ENCODE measurements around the gene CLDN15.

CLDN15 gene

DNA sequence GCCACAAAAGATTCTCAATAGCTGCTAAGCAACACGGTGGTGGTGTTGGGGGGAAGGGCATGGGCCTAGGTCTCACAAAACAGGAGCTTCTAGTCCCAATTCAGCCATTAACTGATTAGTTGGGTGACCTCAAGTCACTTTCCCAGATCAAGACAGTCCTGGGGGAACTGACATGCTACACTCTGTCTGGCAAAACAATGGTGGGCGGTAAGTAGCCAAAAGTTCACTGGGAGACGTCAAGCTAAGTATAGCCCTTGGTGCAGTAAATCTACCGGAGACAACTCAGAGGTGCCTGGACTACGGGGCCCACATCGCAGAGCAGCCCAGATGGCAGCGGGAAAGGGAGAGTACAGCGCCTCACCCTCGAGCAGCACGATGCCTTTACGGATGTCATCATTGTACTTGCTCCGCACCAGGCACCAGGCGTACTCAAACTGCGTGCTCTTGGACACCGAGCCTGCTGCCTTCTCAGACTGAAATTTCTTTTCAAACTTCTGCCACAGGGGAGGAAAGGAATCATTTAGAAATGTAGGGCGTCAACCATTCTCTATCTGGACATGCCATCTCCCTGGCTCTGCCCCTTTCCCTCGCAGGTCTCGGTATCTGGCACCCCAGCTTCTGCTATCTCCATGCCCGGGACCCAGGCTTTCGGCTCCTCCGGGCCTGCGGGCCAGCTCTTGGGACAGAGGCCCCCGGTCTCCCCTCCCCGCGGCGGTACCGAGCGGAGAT lies 6.2 kb upstream of the CLDN15 start:
- no peak for FAIRE-seq

DNA sequence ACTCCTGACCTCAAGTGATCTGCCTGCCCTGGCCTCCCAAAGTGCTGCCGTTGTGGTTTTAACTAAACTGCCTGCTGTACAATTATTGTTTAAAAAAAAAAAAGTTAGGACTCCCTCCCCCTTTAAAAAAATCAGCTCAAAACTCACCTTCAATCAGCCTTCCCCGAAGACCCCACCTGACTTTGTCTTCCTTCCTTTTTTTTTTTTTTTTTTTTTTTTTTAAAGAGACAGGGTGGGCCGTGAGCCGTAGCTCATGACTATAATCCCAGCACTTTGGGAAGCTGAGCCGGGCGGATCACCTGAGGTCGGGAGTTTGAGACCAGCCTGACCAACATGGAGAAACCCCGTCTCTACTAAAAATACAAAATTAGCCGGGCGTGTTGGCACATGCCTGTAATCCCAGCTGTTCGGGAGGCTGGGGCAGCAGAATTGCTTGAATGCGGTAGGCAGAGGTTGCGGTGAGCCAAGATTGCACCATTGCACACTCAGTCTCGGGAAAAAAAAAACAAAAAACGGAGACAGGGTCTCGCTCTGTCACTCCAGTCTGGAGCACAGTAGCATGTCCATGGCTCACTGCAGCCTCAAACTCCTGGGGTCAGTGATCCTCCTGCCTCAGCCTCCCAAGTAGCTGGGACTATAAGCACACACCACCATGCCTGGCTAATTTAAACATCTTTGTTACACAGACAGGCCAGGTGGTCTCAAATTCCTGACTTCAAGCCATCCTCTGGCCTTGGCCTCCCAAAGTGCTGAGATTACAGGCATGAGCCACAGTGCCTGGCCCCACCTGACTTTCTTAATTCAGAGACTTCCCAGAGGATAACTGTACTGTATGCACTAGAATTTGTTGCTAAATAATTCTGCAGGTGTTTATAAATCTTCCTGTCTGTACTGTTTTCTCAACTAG lies 4.1 kb upstream of the CLDN15 start:
- no peak for FAIRE-seq

DNA sequence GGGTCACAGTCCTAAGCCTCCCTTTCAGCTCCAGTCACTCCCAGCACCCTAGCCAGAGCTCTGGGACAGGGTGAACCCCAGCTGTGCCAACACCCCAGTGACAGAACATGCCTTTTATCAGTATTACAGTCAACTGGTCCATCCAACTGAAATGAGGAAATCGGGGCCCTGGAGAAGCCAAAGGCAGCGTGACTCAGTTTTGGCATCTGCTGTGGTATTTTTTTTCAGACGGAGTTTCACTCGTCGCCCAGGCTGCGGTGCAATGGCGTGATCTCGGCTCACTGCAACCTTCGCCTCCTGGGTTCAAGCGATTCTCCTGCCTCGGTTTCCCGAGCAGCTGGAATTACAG lies 3.4 kb upstream of the CLDN15 start:
- FAIRE-seq, result no peak

- FAIRE-seq, result no peak
Observed at GRCh38 chr7:101240226-101241014, 2.8 kb upstream of the CLDN15 start.

GRCh38 chr7:101239951-101240220 lies 2.3 kb upstream of the CLDN15 start:
- FAIRE-seq, result no peak

DNA sequence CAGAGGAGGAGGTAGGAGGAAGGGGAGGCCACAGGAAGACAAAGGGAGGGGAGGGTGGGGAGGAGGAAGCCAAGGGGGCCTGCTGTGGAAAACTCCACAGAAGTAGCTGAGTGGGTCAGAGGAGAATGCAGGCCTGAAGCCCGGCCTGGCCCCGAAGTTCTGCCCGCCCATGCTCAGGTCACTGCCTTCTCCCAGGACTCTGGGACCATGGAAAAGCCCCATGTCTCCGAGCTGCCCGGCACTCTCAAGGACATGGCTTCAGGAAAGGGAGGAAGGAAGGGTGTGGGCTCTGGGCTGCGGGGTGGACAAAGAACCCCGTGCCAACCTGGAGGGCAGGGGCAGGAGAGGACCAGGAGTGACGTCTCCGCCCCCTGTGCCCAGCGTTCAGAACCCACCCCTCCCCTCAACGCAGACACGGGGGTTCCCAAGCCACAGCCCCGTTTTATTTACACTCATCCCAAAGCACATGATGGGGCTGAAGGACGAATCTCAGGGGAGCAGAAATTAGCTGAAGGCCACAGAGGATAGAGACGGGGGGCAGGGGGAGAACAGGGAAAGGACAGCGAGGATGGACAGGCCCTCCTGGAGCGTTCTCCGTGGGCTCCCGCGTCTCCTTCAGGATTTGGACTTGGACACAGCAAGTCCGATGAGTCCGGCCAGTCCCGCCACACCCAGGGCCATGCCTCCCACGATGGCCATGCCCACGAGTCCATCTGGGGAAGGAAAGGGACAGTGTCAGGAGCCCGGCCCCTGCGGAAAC lies 1.8 kb upstream of the CLDN15 start:
- FAIRE-seq, result no peak

DNA sequence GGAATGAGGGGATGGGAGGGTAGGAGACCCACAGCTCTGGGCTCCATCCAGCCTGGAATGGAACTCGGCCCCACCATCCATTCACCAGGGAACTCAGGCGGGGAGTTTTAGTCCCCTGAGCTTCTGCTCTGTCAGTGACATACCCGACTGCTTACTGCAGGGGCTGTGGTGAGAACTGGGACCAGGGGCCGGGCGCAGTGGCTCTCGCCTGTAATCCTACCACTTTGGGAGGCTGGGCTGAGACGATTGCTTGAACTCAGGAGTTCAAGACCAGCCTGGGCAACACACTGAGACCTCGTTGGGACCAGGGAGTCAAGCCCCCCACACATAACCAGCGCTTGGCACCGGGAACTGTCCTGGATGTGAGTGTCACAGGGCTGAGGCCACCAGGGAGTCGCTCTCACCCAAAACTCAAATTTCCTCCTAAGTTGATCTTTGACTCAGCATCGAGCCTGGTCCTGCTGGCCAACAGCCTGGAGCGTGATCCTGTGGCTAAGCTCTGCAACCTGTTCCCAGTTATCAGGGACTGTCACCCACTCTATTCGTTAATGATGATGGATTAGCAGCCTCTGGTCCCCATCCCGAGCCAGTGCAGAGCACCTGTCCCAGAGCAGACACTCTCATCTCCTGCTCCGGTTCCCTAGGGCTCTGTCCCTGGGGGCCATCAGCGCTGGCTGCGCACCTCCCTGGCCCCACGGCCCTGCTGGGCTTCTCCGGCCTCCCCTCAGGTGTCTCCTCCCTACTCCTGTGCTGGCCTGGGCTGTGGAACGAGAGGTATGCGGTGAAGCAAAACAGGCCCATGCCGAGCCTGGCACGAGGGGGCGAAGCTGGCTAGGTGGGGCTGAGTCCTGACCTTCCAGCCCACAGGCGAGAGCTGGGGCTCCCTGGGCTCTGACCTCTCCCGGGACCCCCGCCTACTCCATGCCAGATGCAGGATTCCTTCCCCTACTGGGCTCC lies 902 bp upstream of the CLDN15 start:
- no peak for FAIRE-seq

DNA sequence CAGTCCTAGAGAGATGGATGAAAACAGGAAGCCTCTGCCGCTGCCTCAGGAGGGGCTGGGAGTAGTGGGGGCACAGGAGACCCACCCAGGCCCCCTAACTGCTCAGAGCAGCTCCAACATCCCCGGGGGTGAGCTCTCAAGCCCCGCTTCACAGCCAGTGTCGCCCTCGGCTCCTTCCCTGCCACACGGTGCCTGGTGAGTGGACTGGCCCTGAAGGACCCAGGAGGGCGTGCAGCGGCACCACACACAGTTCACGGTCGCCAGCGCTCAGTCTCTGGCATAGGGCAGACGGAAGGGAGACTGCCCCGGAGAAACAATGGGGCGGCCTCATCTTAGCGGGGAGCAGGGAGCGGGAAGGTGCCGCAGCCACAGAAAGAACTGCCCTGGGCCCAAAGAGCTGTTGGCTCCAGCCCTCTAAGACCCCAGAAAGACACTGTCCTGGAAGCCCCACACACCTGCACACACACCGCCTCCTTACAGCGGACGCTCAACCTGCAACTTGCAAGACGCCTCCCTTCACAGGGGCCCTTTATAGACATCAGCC lies 1.2 kb downstream of the CLDN15 start:
- no peak for FAIRE-seq

GRCh38 chr7:101235522-101235921 lies 2.1 kb downstream of the CLDN15 start:
- no peak for FAIRE-seq

GRCh38 chr7:101235050-101235449 lies 2.6 kb downstream of the CLDN15 start:
- FAIRE-seq, result no peak

- FAIRE-seq, result no peak
Observed at GRCh38 chr7:101234636-101235035, 3.0 kb downstream of the CLDN15 start.

- no peak for FAIRE-seq
Observed at GRCh38 chr7:101233907-101234547, 3.6 kb downstream of the CLDN15 start.

- FAIRE-seq, result no peak
Observed at GRCh38 chr7:101232141-101232850, 5.3 kb downstream of the CLDN15 start.

DNA sequence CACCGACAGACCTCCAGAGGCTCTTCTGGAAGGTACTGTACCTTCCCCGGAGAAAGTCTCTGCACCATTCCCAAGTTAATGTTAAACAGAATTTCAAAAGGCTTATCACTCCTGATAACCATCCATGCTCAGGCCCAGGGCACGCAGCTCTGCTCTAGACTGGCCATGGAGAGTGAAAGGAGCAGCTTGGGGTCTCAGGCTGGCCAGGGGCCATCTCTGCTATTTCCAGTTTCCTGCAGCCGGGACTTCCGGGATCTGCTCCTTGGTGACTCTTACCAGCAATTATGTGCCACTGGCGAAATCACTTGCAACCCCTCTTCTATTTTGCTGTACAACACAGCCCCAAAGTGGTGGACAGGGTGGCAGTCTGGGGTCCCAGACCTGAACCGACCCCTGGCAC lies 6.0 kb downstream of the CLDN15 start:
- no peak for FAIRE-seq

- no peak for FAIRE-seq
Observed at GRCh38 chr7:101226721-101227120, 10.9 kb downstream of the CLDN15 start.

GRCh38 chr7:101225650-101226049 lies 12.0 kb downstream of the CLDN15 start:
- no peak for FAIRE-seq

DNA sequence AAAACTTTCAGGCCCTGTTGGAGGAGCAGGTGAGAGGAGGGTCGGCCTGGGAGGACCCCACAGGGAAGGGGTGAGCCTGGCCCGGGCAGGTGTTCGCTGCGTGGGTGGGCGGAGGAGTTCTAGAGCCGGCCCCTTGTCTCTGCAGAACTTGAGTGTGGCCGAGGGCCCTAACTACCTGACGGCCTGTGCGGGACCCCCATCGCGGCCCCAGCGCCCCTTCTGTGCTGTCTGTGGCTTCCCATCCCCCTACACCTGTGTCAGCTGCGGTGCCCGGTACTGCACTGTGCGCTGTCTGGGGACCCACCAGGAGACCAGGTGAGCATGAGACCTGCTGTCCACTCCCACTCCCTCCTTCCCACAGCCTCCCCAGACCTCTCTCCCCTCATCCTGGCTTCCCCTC lies 14.1 kb downstream of the CLDN15 start:
- no peak for FAIRE-seq

DNA sequence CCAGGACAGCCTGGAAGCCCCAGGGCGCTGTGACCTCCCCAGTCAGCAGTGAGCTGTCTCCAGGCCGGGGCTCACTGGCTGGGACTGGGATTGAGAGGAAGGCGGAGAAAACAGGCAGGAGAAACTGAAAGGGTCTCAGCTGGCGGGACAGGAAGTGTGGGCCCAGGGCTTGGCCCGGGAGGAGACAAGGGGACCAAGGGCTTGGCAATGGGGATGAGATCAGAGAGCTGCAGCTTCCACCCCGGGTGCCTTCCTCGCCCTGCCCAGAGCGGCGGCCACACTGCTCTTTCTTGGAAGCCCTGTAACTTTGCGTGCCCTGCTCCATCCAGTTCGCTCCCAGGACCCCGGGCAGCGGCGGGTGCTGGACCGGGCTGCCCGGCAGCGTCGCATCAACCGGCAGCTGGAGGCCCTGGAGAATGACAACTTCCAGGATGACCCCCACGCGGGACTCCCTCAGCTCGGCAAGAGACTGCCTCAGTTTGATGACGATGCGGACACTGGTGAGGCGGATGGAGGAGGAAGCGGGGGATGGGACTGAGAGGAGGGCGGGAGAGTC lies 15.2 kb downstream of the CLDN15 start:
- FAIRE-seq, result no peak

GRCh38 chr7:101220295-101220694 lies 17.3 kb downstream of the CLDN15 start:
- no peak for FAIRE-seq

Measured in G401.6 (cell line).